ENCODE data around the gene CEP192.

DNA sequence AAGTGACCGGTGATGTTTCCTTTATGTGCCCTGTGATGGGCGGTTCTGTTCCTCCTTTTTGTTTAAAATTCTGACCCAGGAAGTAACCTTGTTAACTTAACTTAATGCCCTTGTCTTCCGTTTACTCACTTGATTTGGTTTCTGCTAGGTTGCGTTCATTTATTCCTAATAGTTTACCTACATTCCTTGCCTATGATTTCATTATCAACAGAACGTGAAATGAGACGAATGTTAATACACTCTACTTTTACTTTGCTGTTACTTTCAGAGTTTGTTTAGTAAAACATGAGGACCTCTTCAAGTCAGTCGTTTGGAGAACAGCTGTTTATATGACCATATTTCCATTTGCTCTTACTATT is 638 bp downstream of the CEP192 start:
- TF ChIP-seq, protein P1, sequence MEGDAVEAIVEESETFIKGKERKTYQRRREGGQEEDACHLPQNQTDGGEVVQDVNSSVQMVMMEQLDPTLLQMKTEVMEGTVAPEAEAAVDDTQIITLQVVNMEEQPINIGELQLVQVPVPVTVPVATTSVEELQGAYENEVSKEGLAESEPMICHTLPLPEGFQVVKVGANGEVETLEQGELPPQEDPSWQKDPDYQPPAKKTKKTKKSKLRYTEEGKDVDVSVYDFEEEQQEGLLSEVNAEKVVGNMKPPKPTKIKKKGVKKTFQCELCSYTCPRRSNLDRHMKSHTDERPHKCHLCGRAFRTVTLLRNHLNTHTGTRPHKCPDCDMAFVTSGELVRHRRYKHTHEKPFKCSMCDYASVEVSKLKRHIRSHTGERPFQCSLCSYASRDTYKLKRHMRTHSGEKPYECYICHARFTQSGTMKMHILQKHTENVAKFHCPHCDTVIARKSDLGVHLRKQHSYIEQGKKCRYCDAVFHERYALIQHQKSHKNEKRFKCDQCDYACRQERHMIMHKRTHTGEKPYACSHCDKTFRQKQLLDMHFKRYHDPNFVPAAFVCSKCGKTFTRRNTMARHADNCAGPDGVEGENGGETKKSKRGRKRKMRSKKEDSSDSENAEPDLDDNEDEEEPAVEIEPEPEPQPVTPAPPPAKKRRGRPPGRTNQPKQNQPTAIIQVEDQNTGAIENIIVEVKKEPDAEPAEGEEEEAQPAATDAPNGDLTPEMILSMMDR (IDR thresholded peaks at IDR 0.05; ENCODE audit: insufficient read depth, low read depth, low read length): no peak
- no peak for TF ChIP-seq EZH2 (IDR thresholded peaks at IDR 0.05; ENCODE audit: insufficient read depth, low read length)
